IPS-18a (cell line): Measurements from ENCODE around the gene THRAP3.

Source experiments
- H3K27ac ChIP-seq: one replicate; pipeline ENCODE4 v1.5.1; 2013; ENCODE audit warnings: low read length
- H3K27me3 ChIP-seq: one replicate; pipeline ENCODE4 v1.6.1; 2013; ENCODE audit warnings: mild to moderate bottlenecking, low read length; ENCODE audit not compliant: control insufficient read depth, insufficient read depth
- H3K36me3 ChIP-seq: one replicate; pipeline ENCODE4 v1.6.1; 2013; ENCODE audit warnings: low read depth, low read length; ENCODE audit not compliant: control insufficient read depth
- H3K4me1 ChIP-seq: one replicate; pipeline ENCODE4 v1.6.1; 2013; ENCODE audit warnings: low read depth, low read length; ENCODE audit not compliant: control insufficient read depth
- H3K4me3 ChIP-seq: one replicate; pipeline ENCODE4 v1.5.1; 2013; ENCODE audit warnings: low read length
- H3K9ac ChIP-seq: one replicate; pipeline ENCODE4 v1.6.1; 2013; ENCODE audit warnings: mild to moderate bottlenecking, low read length, moderate library complexity
- H3K9me3 ChIP-seq: one replicate; pipeline ENCODE4 v1.6.1; 2013; ENCODE audit warnings: low read depth, low read length; ENCODE audit not compliant: control insufficient read depth

THRAP3 gene

GRCh38 chr1:36341626-36342320, 117.5 kb downstream of the THRAP3 start:
- Histone ChIP-seq H3K27ac (no peak overlapping the region), H3K36me3 (peaks cover 13% of the 10 kb centered on the region), H3K4me1 (no peaks in the 10 kb centered on the region), H3K4me3 (no peak overlapping the region), H3K9me3 (no peaks in the 10 kb centered on the region), H3K9ac (no peak overlapping the region), H3K27me3 (no peaks in the 10 kb centered on the region)

- no peaks in the 10 kb centered on the region for H3K27me3 ChIP-seq
- H3K9ac ChIP-seq, result no peak overlapping the region
- no peak overlapping the region for H3K4me3 ChIP-seq
- peaks cover 17% of the 10 kb centered on the region for H3K36me3 ChIP-seq
- H3K4me1 ChIP-seq, result no peaks in the 10 kb centered on the region
- H3K27ac ChIP-seq, result no peak overlapping the region
- H3K9me3 ChIP-seq, result no peaks in the 10 kb centered on the region
These were observed 118.4 kb downstream of the THRAP3 start for GRCh38 chr1:36342426-36343185.

- no peak overlapping the region for H3K4me3 ChIP-seq
- H3K4me1 ChIP-seq, result no peaks in the 10 kb centered on the region
- no peak overlapping the region for H3K27ac ChIP-seq
- H3K9ac ChIP-seq, result no peak overlapping the region
- H3K36me3 ChIP-seq, result peaks cover 27% of the 10 kb centered on the region
- no peaks in the 10 kb centered on the region for H3K27me3 ChIP-seq
- H3K9me3 ChIP-seq, result no peaks in the 10 kb centered on the region
These were observed 119.6 kb downstream of the THRAP3 start for GRCh38 chr1:36343651-36344394.

GRCh38 chr1:36344395-36344680, 120.1 kb downstream of the THRAP3 start:
- H3K27ac ChIP-seq, result no peak overlapping the region
- H3K36me3 ChIP-seq, result peaks cover 31% of the 10 kb centered on the region
- H3K4me1 ChIP-seq, result no peaks in the 10 kb centered on the region
- H3K9me3 ChIP-seq, result no peaks in the 10 kb centered on the region
- H3K27me3 ChIP-seq, result no peaks in the 10 kb centered on the region
- H3K9ac ChIP-seq, result no peak overlapping the region
- no peak overlapping the region for H3K4me3 ChIP-seq

GRCh38 chr1:36345353-36345752, 121.1 kb downstream of the THRAP3 start:
- H3K9ac ChIP-seq, result no peak overlapping the region
- H3K4me1 ChIP-seq, result no peaks in the 10 kb centered on the region
- H3K36me3 ChIP-seq, result peaks cover 31% of the 10 kb centered on the region
- no peak overlapping the region for H3K27ac ChIP-seq
- no peaks in the 10 kb centered on the region for H3K9me3 ChIP-seq
- H3K27me3 ChIP-seq, result no peaks in the 10 kb centered on the region
- no peak overlapping the region for H3K4me3 ChIP-seq

- H3K4me1 ChIP-seq, result no peaks in the 10 kb centered on the region
- no peak overlapping the region for H3K4me3 ChIP-seq
- no peak overlapping the region for H3K9ac ChIP-seq
- no peaks in the 10 kb centered on the region for H3K27me3 ChIP-seq
- no peaks in the 10 kb centered on the region for H3K9me3 ChIP-seq
- no peak overlapping the region for H3K27ac ChIP-seq
- peaks cover 26% of the 10 kb centered on the region for H3K36me3 ChIP-seq
These were observed 122.6 kb downstream of the THRAP3 start for GRCh38 chr1:36346741-36347370.

GRCh38 chr1:36349241-36349671, 125.0 kb downstream of the THRAP3 start:
- no peak overlapping the region for H3K4me3 ChIP-seq
- no peaks in the 10 kb centered on the region for H3K27me3 ChIP-seq
- no peaks in the 10 kb centered on the region for H3K9me3 ChIP-seq
- H3K27ac ChIP-seq, result no peak overlapping the region
- no peaks in the 10 kb centered on the region for H3K4me1 ChIP-seq
- H3K9ac ChIP-seq, result no peak overlapping the region
- H3K36me3 ChIP-seq, result peaks cover 20% of the 10 kb centered on the region

GRCh38 chr1:36349839-36350238, 125.6 kb downstream of the THRAP3 start:
- H3K36me3 ChIP-seq, result peaks cover 26% of the 10 kb centered on the region
- H3K9ac ChIP-seq, result no peak overlapping the region
- H3K4me1 ChIP-seq, result no peaks in the 10 kb centered on the region
- no peak overlapping the region for H3K4me3 ChIP-seq
- H3K9me3 ChIP-seq, result no peaks in the 10 kb centered on the region
- H3K27ac ChIP-seq, result no peak overlapping the region
- no peaks in the 10 kb centered on the region for H3K27me3 ChIP-seq

- H3K4me3 ChIP-seq, result no peak overlapping the region
- H3K27ac ChIP-seq, result no peak overlapping the region
- H3K4me1 ChIP-seq, result no peaks in the 10 kb centered on the region
- no peak overlapping the region for H3K9ac ChIP-seq
- H3K27me3 ChIP-seq, result no peaks in the 10 kb centered on the region
- H3K36me3 ChIP-seq, result peaks cover 31% of the 10 kb centered on the region
- H3K9me3 ChIP-seq, result no peaks in the 10 kb centered on the region
These were observed 126.5 kb downstream of the THRAP3 start for GRCh38 chr1:36350659-36351226.

GRCh38 chr1:36351227-36351977, 127.2 kb downstream of the THRAP3 start:
- Histone ChIP-seq H3K27me3 (no peaks in the 10 kb centered on the region), H3K36me3 (peaks cover 31% of the 10 kb centered on the region), H3K4me3 (no peak overlapping the region), H3K9me3 (no peaks in the 10 kb centered on the region), H3K9ac (no peak overlapping the region), H3K4me1 (no peaks in the 10 kb centered on the region), H3K27ac (no peak overlapping the region)
